HEK293T (cell line): ENCODE measurements around the gene GPD2.

Experiments
- CTCF ChIA-PET: fragments of 350-600 bp; formaldehyde crosslinking; extraction: SDS; loops from one replicate; lab custom pipeline; 2021; ENCODE audit warnings: antibody characterized with exemption, inconsistent platforms; lab: Yijun Ruan, JAX
- POLR2A ChIA-PET: fragments of 350-600 bp; formaldehyde crosslinking; extraction: SDS; loops from one replicate; lab custom pipeline; 2020; ENCODE audit warnings: antibody characterized with exemption, inconsistent platforms; lab: Yijun Ruan, JAX
- DNase-seq: peaks from one replicate; pipeline ENCODE4 v3.0.0; 2012; ENCODE audit warnings: mixed read lengths; ENCODE audit errors: extremely low spot score
- ARNT ChIP-seq: fragments of 450-650 bp; IDR thresholded peaks from 2 replicates; pipeline ENCODE4 v1.6.1; 2017; ENCODE audit warnings: mild to moderate bottlenecking
- BHLHE40 ChIP-seq: fragments of 450-650 bp; IDR thresholded peaks from 2 replicates; pipeline ENCODE4 v1.6.1; 2016; ENCODE audit warnings: mild to moderate bottlenecking, moderate library complexity, borderline replicate concordance
- CTBP1 ChIP-seq: fragments of 450-650 bp; IDR thresholded peaks from 2 replicates; pipeline ENCODE4 v1.6.1; 2016; ENCODE audit warnings: borderline replicate concordance
- ELF4 ChIP-seq: fragments of 450-650 bp; IDR thresholded peaks from 2 replicates; pipeline ENCODE4 v1.6.1; 2017; ENCODE audit warnings: antibody characterized with exemption
- FOXA1 ChIP-seq: fragments of 450-650 bp; IDR thresholded peaks from 2 replicates; pipeline ENCODE4 v1.6.1; 2016; ENCODE audit warnings: mild to moderate bottlenecking
- FOXK2 ChIP-seq: fragments of 450-650 bp; IDR thresholded peaks from 2 replicates; pipeline ENCODE4 v1.6.1; 2016; ENCODE audit warnings: mild to moderate bottlenecking
- FOXM1 ChIP-seq: fragments of 450-650 bp; IDR thresholded peaks from 2 replicates; pipeline ENCODE4 v1.6.1; 2017; ENCODE audit warnings: mild to moderate bottlenecking, borderline replicate concordance
- HDGF ChIP-seq: fragments of 450-650 bp; IDR thresholded peaks from 2 replicates; pipeline ENCODE4 v1.6.1; 2017; ENCODE audit warnings: antibody characterized with exemption, borderline replicate concordance
- L3MBTL2 ChIP-seq: fragments of 450-650 bp; conservative IDR thresholded peaks from 2 replicates; pipeline ENCODE4 v1.6.1; 2016; ENCODE audit warnings: mild to moderate bottlenecking
- LEF1 ChIP-seq: fragments of 450-650 bp; IDR thresholded peaks from 2 replicates; pipeline ENCODE4 v1.6.1; 2017; ENCODE audit warnings: mild to moderate bottlenecking, borderline replicate concordance
- NFRKB ChIP-seq: fragments of 450-650 bp; IDR thresholded peaks from 2 replicates; pipeline ENCODE4 v1.6.1; 2016; ENCODE audit warnings: mild to moderate bottlenecking, moderate library complexity
- PKNOX1 ChIP-seq: fragments of 450-650 bp; IDR thresholded peaks from 2 replicates; pipeline ENCODE4 v1.6.1; 2016
- SP1 ChIP-seq: fragments of 450-650 bp; IDR thresholded peaks from 2 replicates; pipeline ENCODE4 v1.6.1; 2017
- SUZ12 ChIP-seq: fragments of 450-650 bp; IDR thresholded peaks from 2 replicates; pipeline ENCODE4 v1.6.1; 2016; ENCODE audit warnings: mild to moderate bottlenecking
- TARDBP ChIP-seq: fragments of 450-650 bp; IDR thresholded peaks from 2 replicates; pipeline ENCODE4 v1.6.1; 2016
- ZNF384 ChIP-seq: fragments of 450-650 bp; IDR thresholded peaks from 2 replicates; pipeline ENCODE4 v1.6.1; 2016

Gene GPD2

GRCh38 chr2:156539086-156539860 lies 103.1 kb downstream of the GPD2 start:
- no peak for DNase-seq
- ChIA-PET POLR2A (no interaction called here), CTCF (no interaction called here)
- TF ChIP-seq ARNT = no peak
- no peak for TF ChIP-seq HDGF
- TF ChIP-seq L3MBTL2 = no peak
- TF ChIP-seq TARDBP = no peak
- no peak for TF ChIP-seq SP1
- TF ChIP-seq FOXK2 = no peak
- no peak for TF ChIP-seq SUZ12
- no peak for TF ChIP-seq NFRKB
- TF ChIP-seq CTBP1 = no peak
- no peak for TF ChIP-seq ELF4
- no peak for TF ChIP-seq LEF1
- TF ChIP-seq FOXA1 = no peak
- TF ChIP-seq PKNOX1 = no peak

GRCh38 chr2:156540706-156541105 lies 104.5 kb downstream of the GPD2 start:
- CTCF ChIA-PET = no interaction called here
- DNase-seq = no peak
- TF ChIP-seq ZNF384 (no peak), L3MBTL2 (no peak), PKNOX1 (no peak), NFRKB (no peak), FOXK2 (no peak), TARDBP (no peak), BHLHE40 (no peak), ARNT (no peak), SP1 (no peak), SUZ12 (no peak), ELF4 (no peak), FOXA1 (no peak), HDGF (no peak), FOXM1 (no peak), CTBP1 (no peak), LEF1 (no peak)
- POLR2A ChIA-PET = no interaction called here

- ChIA-PET CTCF (no interaction called here), POLR2A (no interaction called here)
- DNase-seq = no peak
- TF ChIP-seq TARDBP = no peak
- TF ChIP-seq BHLHE40 = no peak
- no peak for TF ChIP-seq NFRKB
- TF ChIP-seq HDGF = no peak
- TF ChIP-seq SUZ12 = no peak
- no peak for TF ChIP-seq ZNF384
- TF ChIP-seq L3MBTL2 = no peak
- no peak for TF ChIP-seq LEF1
- TF ChIP-seq ARNT = no peak
- TF ChIP-seq CTBP1 = no peak
Observed at GRCh38 chr2:156541229-156541628, 105.0 kb downstream of the GPD2 start.

GRCh38 chr2:156541706-156542105 lies 105.5 kb downstream of the GPD2 start:
- DNase-seq = no peak
- TF ChIP-seq TARDBP (no peak), FOXA1 (no peak), SP1 (no peak), ARNT (no peak), FOXM1 (no peak), SUZ12 (no peak), ZNF384 (no peak), FOXK2 (no peak), BHLHE40 (no peak), NFRKB (no peak), HDGF (no peak), L3MBTL2 (no peak), PKNOX1 (no peak), LEF1 (no peak), ELF4 (no peak)
- ChIA-PET POLR2A (no interaction called here), CTCF (no interaction called here)

GRCh38 chr2:156548413-156548812 lies 112.2 kb downstream of the GPD2 start:
- DNase-seq = no peak
- TF ChIP-seq HDGF (no peak), ELF4 (no peak), NFRKB (no peak), ARNT (no peak), L3MBTL2 (no peak), PKNOX1 (no peak), SUZ12 (no peak), TARDBP (no peak), SP1 (no peak), FOXA1 (no peak), ZNF384 (no peak), FOXK2 (no peak)
- ChIA-PET POLR2A (no interaction called here), CTCF (no interaction called here)
